Measurements from ENCODE around the gene POLR2L. TPM values are rescaled to one million over a fixed set of nuclear protein-coding genes. Genes with fewer than 3 reads are reported as not detected.

Gene POLR2L
- total and polyA plus RNA-seq, 2 donors (not counting 1 experiment from before 2014, with no cell fraction given) = 44.4 to 80.8 TPM

- intact Hi-C loops (cut with micrococcal nuclease) = no loop called here
- Histone ChIP-seq H3K4me1 (ENCODE audit: control insufficient read depth in 2 of 2, insufficient read depth in 2 of 2, low read length in 2 of 2) (peaks cover 10 to 29% of the 10 kb centered on the region in 2 donors), H3K9me3 (ENCODE audit: control extremely low read depth in 1 of 3, control insufficient read depth in 2 of 3, insufficient read depth in 1 of 3, low read length in 2 of 3) (no peaks in the 10 kb centered on the region), H3K4me3 (ENCODE audit: control extremely low read depth in 1 of 5, extremely low read depth in 1 of 5, insufficient read depth in 1 of 5, low read depth in 2 of 5, low read length in 4 of 5) (no peak overlapping the region), H3K27me3 (replicated peaks in 1 of 4; ENCODE audit: control extremely low read depth in 1 of 4, control insufficient read depth in 3 of 4, insufficient read depth in 4 of 4, low read length in 3 of 4) (no peaks in the 10 kb centered on the region), H3K36me3 (replicated peaks in 1 of 2; ENCODE audit: control extremely low read depth in 1 of 2, control insufficient read depth in 1 of 2, extremely low read depth in 1 of 2, insufficient read depth in 2 of 2, low read length in 1 of 2) (peaks cover 0 to 9% of the 10 kb centered on the region in 2 experiments), H2AFZ (ENCODE audit: insufficient read depth, low read depth, low read length, poor library complexity, severe bottlenecking) (no peak overlapping the region), H3K27ac (ENCODE audit: low read length in 2 of 2) (no peak overlapping the region), H3K79me2 (ENCODE audit: control insufficient read depth, insufficient read depth, low read length) (peaks cover 62% of the 10 kb centered on the region), H4K20me1 (ENCODE audit: control insufficient read depth, insufficient read depth, low read length, poor library complexity, severe bottlenecking) (peaks cover 46% of the 10 kb centered on the region), H3K9ac (ENCODE audit: low read length) (no peak overlapping the region), H3K4me2 (replicated peaks; ENCODE audit: low read depth, low read length, poor library complexity, severe bottlenecking) (no peak overlapping the region)
- WGBS (ENCODE audit: insufficient coverage) = 95% methylated on average over 28 of the region's 28 CpGs
- TF ChIP-seq EZH2 (IDR thresholded peaks at IDR 0.05; ENCODE audit: borderline replicate concordance, insufficient read depth, low read depth, low read length, poor library complexity, severe bottlenecking) (no peak), CTCF (IDR thresholded peaks at IDR 0.05) (no peak)
- POLR2A ChIA-PET = interaction anchor here (0.5 to 0.7 kb wide), 2 partner anchors 12 to 62 kb away, joined by 4 read pairs; no protein-coding TSS in a partner anchor
- ATAC-seq (ENCODE audit: low read depth) = no peak
- DNase-seq = no peak
- H3K4me1 Mint-ChIP-seq = peaks cover 11% of the 10 kb centered on the region
- CTCF ChIA-PET = interaction anchor here (1.1 kb wide), 1 partner anchor 81 kb away, joined by 3 read pairs; no protein-coding TSS in a partner anchor
- H3K9me3 Mint-ChIP-seq (ENCODE audit: insufficient read depth) = no peaks in the 10 kb centered on the region
- H3K4me3 Mint-ChIP-seq = peak overlapping the region; percentile 37
- H3K27ac Mint-ChIP-seq = no peak overlapping the region
- H3K27me3 Mint-ChIP-seq = no peaks in the 10 kb centered on the region
Measured at GRCh38 chr11:802693-803466, 39.4 kb downstream of the POLR2L start.

GRCh38 chr11:802018-802617 is 40.2 kb downstream of the POLR2L start:
- peaks cover 12% of the 10 kb centered on the region for H3K4me1 Mint-ChIP-seq
- H3K9me3 Mint-ChIP-seq (ENCODE audit: insufficient read depth) = no peaks in the 10 kb centered on the region
- H2AFZ ChIP-seq (ENCODE audit: insufficient read depth, low read depth, low read length, poor library complexity, severe bottlenecking) = no peak overlapping the region
- no peak for TF ChIP-seq CTCF (IDR thresholded peaks at IDR 0.05)
- no peak for TF ChIP-seq EZH2 (IDR thresholded peaks at IDR 0.05; ENCODE audit: borderline replicate concordance, insufficient read depth, low read depth, low read length, poor library complexity, severe bottlenecking)
- H4K20me1 ChIP-seq (ENCODE audit: control insufficient read depth, insufficient read depth, low read length, poor library complexity, severe bottlenecking) = peaks cover 46% of the 10 kb centered on the region
- whole genome bisulfite sequencing (ENCODE audit: insufficient coverage) = 97% methylated on average over 21 of the region's 21 CpGs
- H3K4me3 ChIP-seq (ENCODE audit: control extremely low read depth in 1 of 5, extremely low read depth in 1 of 5, insufficient read depth in 1 of 5, low read depth in 2 of 5, low read length in 4 of 5) = no peak overlapping the region
- ChIA-PET POLR2A (interaction anchor here (0.5 kb wide), 1 partner anchor 61 kb away, joined by 4 read pairs; no protein-coding TSS in a partner anchor), CTCF (interaction anchor here (1.1 kb wide), 1 partner anchor 80 kb away, joined by 3 read pairs; no protein-coding TSS in a partner anchor)
- no peak overlapping the region for H3K9ac ChIP-seq (ENCODE audit: low read length)
- peaks cover 59% of the 10 kb centered on the region for H3K79me2 ChIP-seq (ENCODE audit: control insufficient read depth, insufficient read depth, low read length)
- H3K27me3 Mint-ChIP-seq = no peaks in the 10 kb centered on the region
- no peak overlapping the region for H3K4me2 ChIP-seq (replicated peaks; ENCODE audit: low read depth, low read length, poor library complexity, severe bottlenecking)
- DNase-seq (no peak), ATAC-seq (ENCODE audit: low read depth) (no peak)
- peaks cover 10 to 33% of the 10 kb centered on the region in 2 donors for H3K4me1 ChIP-seq (ENCODE audit: control insufficient read depth in 2 of 2, insufficient read depth in 2 of 2, low read length in 2 of 2)
- intact Hi-C loops (cut with micrococcal nuclease) = no loop called here
- no peaks in the 10 kb centered on the region for H3K9me3 ChIP-seq (ENCODE audit: control extremely low read depth in 1 of 3, control insufficient read depth in 2 of 3, insufficient read depth in 1 of 3, low read length in 2 of 3)
- H3K27me3 ChIP-seq (replicated peaks in 1 of 4; ENCODE audit: control extremely low read depth in 1 of 4, control insufficient read depth in 3 of 4, insufficient read depth in 4 of 4, low read length in 3 of 4) = no peaks in the 10 kb centered on the region
- no peak overlapping the region for H3K27ac ChIP-seq (ENCODE audit: low read length in 2 of 2)
- H3K36me3 ChIP-seq (replicated peaks in 1 of 2; ENCODE audit: control extremely low read depth in 1 of 2, control insufficient read depth in 1 of 2, extremely low read depth in 1 of 2, insufficient read depth in 2 of 2, low read length in 1 of 2) = peaks cover 0 to 9% of the 10 kb centered on the region in 2 experiments
- H3K27ac Mint-ChIP-seq = no peak overlapping the region
- H3K4me3 Mint-ChIP-seq = peak overlapping the region; percentile 7
